Measurements from ENCODE around the gene NEDD4.

DNA sequence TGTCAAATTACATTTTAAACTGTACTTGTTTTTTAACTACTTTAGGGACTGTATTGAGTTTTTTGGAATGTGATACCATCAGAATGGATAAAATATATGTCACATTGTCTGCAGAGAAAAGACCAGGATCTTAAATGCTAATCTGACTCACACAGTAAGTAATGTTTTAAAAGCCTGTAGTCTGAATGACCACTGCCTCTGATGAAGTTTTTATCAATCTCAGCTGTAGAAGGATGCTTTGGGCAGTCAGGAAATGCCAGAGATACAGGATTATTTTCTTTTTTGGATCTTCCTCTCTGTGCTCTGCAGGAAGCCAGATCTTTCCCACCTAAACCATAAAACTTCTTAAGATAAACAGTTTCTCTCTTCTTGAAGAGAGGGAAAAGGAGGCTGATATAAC lies 177.4 kb downstream of the NEDD4 start:
- TF ChIP-seq, protein P1, sequence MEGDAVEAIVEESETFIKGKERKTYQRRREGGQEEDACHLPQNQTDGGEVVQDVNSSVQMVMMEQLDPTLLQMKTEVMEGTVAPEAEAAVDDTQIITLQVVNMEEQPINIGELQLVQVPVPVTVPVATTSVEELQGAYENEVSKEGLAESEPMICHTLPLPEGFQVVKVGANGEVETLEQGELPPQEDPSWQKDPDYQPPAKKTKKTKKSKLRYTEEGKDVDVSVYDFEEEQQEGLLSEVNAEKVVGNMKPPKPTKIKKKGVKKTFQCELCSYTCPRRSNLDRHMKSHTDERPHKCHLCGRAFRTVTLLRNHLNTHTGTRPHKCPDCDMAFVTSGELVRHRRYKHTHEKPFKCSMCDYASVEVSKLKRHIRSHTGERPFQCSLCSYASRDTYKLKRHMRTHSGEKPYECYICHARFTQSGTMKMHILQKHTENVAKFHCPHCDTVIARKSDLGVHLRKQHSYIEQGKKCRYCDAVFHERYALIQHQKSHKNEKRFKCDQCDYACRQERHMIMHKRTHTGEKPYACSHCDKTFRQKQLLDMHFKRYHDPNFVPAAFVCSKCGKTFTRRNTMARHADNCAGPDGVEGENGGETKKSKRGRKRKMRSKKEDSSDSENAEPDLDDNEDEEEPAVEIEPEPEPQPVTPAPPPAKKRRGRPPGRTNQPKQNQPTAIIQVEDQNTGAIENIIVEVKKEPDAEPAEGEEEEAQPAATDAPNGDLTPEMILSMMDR (IDR thresholded peaks at IDR 0.05; ENCODE audit: low read length) = no peak
- TF ChIP-seq EZH2 (IDR thresholded peaks at IDR 0.05; ENCODE audit: borderline replicate concordance, low read length) = no peak

All from OCI-LY1 (cell line).